ENCODE results near the gene CYP4V2. TPM values are rescaled to one million over a fixed set of nuclear protein-coding genes. Genes with fewer than 3 reads are reported as not detected.

The CYP4V2 gene
- total RNA-seq, 1 experiment from 2014 or later, result 8.6 TPM

DNA sequence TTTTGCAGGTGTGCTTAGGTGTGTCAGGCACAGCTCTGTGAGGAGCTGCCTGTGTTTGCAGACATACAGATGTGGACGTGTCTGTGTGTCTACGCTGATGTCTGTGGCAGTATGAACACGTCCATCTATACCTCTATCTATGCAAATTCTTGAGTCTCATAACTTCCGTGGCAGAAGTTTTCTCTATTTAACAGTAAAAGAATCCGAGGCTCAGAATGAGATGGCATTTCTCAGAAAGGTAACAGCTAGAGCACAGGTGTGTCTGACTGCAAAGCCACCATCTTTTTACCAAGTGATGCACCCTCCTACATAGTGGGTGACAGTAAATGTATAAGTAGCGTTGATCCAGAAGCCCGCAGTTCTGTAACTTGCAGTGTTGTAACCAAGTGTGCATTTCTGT lies 39.9 kb upstream of the CYP4V2 start:
- H3K27ac ChIP-seq (ENCODE audit: low read depth, low read length), result no peak overlapping the region
- ATAC-seq, result no peak
- no peaks in the 10 kb centered on the region for H3K79me2 ChIP-seq (ENCODE audit: insufficient read depth, low read length)
- H3K4me3 ChIP-seq (replicated peaks in 1 of 2; ENCODE audit: low read depth in 1 of 2, low read length in 2 of 2), result no peak overlapping the region
- TF ChIP-seq EZH2phosphoT487 (IDR thresholded peaks at IDR 0.05; ENCODE audit: borderline replicate concordance) (no peak), EGR1 (IDR thresholded peaks at IDR 0.05; ENCODE audit: low read depth) (no peak), ZFX (IDR thresholded peaks at IDR 0.05) (no peak)
- TF ChIP-seq, protein P1, sequence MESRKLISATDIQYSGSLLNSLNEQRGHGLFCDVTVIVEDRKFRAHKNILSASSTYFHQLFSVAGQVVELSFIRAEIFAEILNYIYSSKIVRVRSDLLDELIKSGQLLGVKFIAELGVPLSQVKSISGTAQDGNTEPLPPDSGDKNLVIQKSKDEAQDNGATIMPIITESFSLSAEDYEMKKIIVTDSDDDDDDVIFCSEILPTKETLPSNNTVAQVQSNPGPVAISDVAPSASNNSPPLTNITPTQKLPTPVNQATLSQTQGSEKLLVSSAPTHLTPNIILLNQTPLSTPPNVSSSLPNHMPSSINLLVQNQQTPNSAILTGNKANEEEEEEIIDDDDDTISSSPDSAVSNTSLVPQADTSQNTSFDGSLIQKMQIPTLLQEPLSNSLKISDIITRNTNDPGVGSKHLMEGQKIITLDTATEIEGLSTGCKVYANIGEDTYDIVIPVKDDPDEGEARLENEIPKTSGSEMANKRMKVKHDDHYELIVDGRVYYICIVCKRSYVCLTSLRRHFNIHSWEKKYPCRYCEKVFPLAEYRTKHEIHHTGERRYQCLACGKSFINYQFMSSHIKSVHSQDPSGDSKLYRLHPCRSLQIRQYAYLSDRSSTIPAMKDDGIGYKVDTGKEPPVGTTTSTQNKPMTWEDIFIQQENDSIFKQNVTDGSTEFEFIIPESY (IDR thresholded peaks at IDR 0.05; ENCODE audit: extremely low read depth, insufficient replicate concordance, low read length), result no peak
- H3K4me2 ChIP-seq (ENCODE audit: low read length), result no peak overlapping the region
- H3K9ac ChIP-seq (ENCODE audit: low read length), result no peak overlapping the region
- ChIA-PET POLR2A (no interaction called here), RAD21 (ENCODE audit: low non-redundant PET in 1 of 2, low total read pairs in 2 of 2, uncharacterized antibody in 2 of 2, unreplicated experiment in 2 of 2) (no interaction called here), CTCF (no interaction called here)
- H3K36me3 ChIP-seq (ENCODE audit: control insufficient read depth in 1 of 2, insufficient read depth in 2 of 2, low read length in 2 of 2), result no peaks in the 10 kb centered on the region
- H3K9me2 ChIP-seq (ENCODE audit: insufficient read depth), result no peaks in the 10 kb centered on the region
- intact Hi-C loops (cut with micrococcal nuclease), result no loop called here
- no peak for DNase-seq (ENCODE audit: low read depth, low spot score)
- H4K20me1 ChIP-seq (ENCODE audit: insufficient read depth), result no peaks in the 10 kb centered on the region
- H3K4me1 ChIP-seq (ENCODE audit: control insufficient read depth in 1 of 2, insufficient read depth in 2 of 2, low read length in 2 of 2), result no peaks in the 10 kb centered on the region
- H2AFZ ChIP-seq (ENCODE audit: low read depth, low read length, poor library complexity, severe bottlenecking), result no peak overlapping the region
- no peaks in the 10 kb centered on the region for H3K9me3 ChIP-seq (ENCODE audit: control insufficient read depth in 1 of 2, insufficient read depth in 1 of 2, low read depth in 1 of 2, low read length in 2 of 2)
- BruUV-seq (replicated peaks), result no TSS peak
- no peaks in the 10 kb centered on the region for H3K27me3 ChIP-seq (ENCODE audit: insufficient read depth, low read length)

DNA sequence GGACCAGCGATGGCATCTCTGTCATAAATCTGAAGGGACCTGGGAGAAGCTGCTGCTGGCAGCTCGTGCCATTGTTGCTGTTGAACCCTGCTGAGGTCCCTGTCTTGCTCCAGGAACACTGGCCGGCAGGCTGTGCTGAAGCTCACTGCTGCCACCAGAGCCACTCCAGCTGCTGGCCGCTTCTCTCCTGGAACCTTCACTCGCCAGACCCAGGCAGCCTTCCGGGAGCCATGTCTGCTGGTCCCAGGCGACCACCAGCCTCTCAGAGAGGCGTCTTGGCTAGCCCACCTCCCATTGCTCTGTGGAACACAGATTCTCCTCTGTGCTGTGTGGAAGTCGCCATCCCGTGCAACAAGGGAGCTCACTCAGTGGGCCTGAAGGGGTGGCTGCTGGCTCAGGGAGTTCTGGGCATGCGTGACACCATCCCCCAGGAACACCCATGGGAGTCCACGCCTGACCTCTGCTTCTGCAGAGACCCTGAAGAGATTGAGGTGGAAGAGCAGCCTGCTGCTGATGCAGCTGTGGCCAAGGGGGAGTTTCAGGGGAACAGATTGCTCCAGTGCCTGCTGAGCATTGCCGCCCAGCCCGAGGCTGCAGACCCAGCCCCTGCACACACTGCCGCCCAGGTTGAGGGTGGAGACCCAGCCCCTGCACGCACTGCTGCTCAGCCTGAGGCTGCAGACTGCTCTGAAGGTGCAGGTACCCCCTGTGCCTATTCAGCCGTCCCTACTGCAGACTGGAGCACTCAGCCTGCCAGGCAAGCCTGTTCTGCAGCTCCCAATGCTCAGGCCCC lies 33.1 kb upstream of the CYP4V2 start:
- intact Hi-C loops (cut with micrococcal nuclease), result no loop called here
- Histone ChIP-seq H3K27me3 (ENCODE audit: insufficient read depth, low read length) (no peaks in the 10 kb centered on the region), H4K20me1 (ENCODE audit: insufficient read depth) (no peaks in the 10 kb centered on the region), H3K79me2 (ENCODE audit: insufficient read depth, low read length) (no peaks in the 10 kb centered on the region), H2AFZ (ENCODE audit: low read depth, low read length, poor library complexity, severe bottlenecking) (no peak overlapping the region), H3K9me2 (ENCODE audit: insufficient read depth) (no peaks in the 10 kb centered on the region), H3K9ac (ENCODE audit: low read length) (no peak overlapping the region), H3K9me3 (ENCODE audit: control insufficient read depth in 1 of 2, insufficient read depth in 1 of 2, low read depth in 1 of 2, low read length in 2 of 2) (no peaks in the 10 kb centered on the region), H3K4me1 (ENCODE audit: control insufficient read depth in 1 of 2, insufficient read depth in 2 of 2, low read length in 2 of 2) (no peaks in the 10 kb centered on the region), H3K4me3 (replicated peaks in 1 of 2; ENCODE audit: low read depth in 1 of 2, low read length in 2 of 2) (no peak overlapping the region), H3K4me2 (ENCODE audit: low read length) (no peak overlapping the region), H3K36me3 (ENCODE audit: control insufficient read depth in 1 of 2, insufficient read depth in 2 of 2, low read length in 2 of 2) (no peaks in the 10 kb centered on the region), H3K27ac (ENCODE audit: low read depth, low read length) (no peak overlapping the region)
- ATAC-seq (no peak), DNase-seq (ENCODE audit: low read depth, low spot score) (no peak)
- RAD21 ChIA-PET (ENCODE audit: low non-redundant PET in 1 of 2, low total read pairs in 2 of 2, uncharacterized antibody in 2 of 2, unreplicated experiment in 2 of 2), result no interaction called here
- CTCF ChIA-PET, result interaction anchor here (1.1 kb wide), 1 partner anchor 21 kb away, joined by 3 read pairs; no protein-coding TSS in a partner anchor
- POLR2A ChIA-PET, result no interaction called here
- BruUV-seq (replicated peaks), result no TSS peak
- no peak for TF ChIP-seq SRF (IDR thresholded peaks at IDR 0.05; ENCODE audit: low read depth)
- no peak for TF ChIP-seq TCF7L2 (IDR thresholded peaks at IDR 0.05; ENCODE audit: borderline replicate concordance, extremely low read depth, insufficient read depth, insufficient read length)
- no peak for TF ChIP-seq ELF1 (IDR thresholded peaks at IDR 0.05; ENCODE audit: borderline replicate concordance, low read depth)
- no peak for TF ChIP-seq EGR1 (IDR thresholded peaks at IDR 0.05; ENCODE audit: low read depth)
- TF ChIP-seq ZFX (IDR thresholded peaks at IDR 0.05), result no peak
- no peak for TF ChIP-seq YY1 (IDR thresholded peaks at IDR 0.05; ENCODE audit: extremely low read depth, insufficient replicate concordance, low read depth, low read length)
- no peak for TF ChIP-seq RAD21 (IDR thresholded peaks at IDR 0.05; ENCODE audit: low read depth)
- no peak for TF ChIP-seq JUND (IDR thresholded peaks at IDR 0.05)
- TF ChIP-seq CBX3 (IDR thresholded peaks at IDR 0.05; ENCODE audit: low read depth), result no peak
- TF ChIP-seq FOSL1 (IDR thresholded peaks at IDR 0.05; ENCODE audit: low read depth), result no peak
- no peak for TF ChIP-seq POLR2A (IDR thresholded peaks at IDR 0.05; ENCODE audit: borderline replicate concordance, extremely low read depth, insufficient read depth, insufficient read length)
- TF ChIP-seq SIN3A (IDR thresholded peaks at IDR 0.05; ENCODE audit: low read depth), result no peak
- TF ChIP-seq, protein P2, sequence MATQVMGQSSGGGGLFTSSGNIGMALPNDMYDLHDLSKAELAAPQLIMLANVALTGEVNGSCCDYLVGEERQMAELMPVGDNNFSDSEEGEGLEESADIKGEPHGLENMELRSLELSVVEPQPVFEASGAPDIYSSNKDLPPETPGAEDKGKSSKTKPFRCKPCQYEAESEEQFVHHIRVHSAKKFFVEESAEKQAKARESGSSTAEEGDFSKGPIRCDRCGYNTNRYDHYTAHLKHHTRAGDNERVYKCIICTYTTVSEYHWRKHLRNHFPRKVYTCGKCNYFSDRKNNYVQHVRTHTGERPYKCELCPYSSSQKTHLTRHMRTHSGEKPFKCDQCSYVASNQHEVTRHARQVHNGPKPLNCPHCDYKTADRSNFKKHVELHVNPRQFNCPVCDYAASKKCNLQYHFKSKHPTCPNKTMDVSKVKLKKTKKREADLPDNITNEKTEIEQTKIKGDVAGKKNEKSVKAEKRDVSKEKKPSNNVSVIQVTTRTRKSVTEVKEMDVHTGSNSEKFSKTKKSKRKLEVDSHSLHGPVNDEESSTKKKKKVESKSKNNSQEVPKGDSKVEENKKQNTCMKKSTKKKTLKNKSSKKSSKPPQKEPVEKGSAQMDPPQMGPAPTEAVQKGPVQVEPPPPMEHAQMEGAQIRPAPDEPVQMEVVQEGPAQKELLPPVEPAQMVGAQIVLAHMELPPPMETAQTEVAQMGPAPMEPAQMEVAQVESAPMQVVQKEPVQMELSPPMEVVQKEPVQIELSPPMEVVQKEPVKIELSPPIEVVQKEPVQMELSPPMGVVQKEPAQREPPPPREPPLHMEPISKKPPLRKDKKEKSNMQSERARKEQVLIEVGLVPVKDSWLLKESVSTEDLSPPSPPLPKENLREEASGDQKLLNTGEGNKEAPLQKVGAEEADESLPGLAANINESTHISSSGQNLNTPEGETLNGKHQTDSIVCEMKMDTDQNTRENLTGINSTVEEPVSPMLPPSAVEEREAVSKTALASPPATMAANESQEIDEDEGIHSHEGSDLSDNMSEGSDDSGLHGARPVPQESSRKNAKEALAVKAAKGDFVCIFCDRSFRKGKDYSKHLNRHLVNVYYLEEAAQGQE (IDR thresholded peaks at IDR 0.05; ENCODE audit: low read depth), result no peak
- TF ChIP-seq ZNF274 (IDR thresholded peaks at IDR 0.05; ENCODE audit: low read depth, low read length), result no peak

Data from HCT116 (cell line).